GM18511 (cell line): ENCODE data around the gene NPAS4.
"Not testable (repeated sequence)": the region's sequence is repeated elsewhere in the genome, so short reads cannot be mapped to it uniquely, and the experiment has no call there.

ENCODE experiments used
- ATAC-seq: cut with Tn5 transposase; IDR thresholded peaks from one replicate; pipeline ENCODE4 v1.9.1; 2021; ENCODE audit warnings: mild to moderate bottlenecking, moderate library complexity; ENCODE audit not compliant: unreplicated experiment

The NPAS4 gene

GRCh38 chr11:66417000-66417399 is 3.8 kb upstream of the NPAS4 start:
- no peak for ATAC-seq

GRCh38 chr11:66418168-66418985 is 2.5 kb upstream of the NPAS4 start:
- no peak for ATAC-seq

GRCh38 chr11:66418986-66419308 is 1.9 kb upstream of the NPAS4 start:
- no peak for ATAC-seq

- no peak for ATAC-seq
Measured at GRCh38 chr11:66419825-66420224, 1.0 kb upstream of the NPAS4 start.

- no peak for ATAC-seq
Measured at GRCh38 chr11:66421492-66422205, 814 bp downstream of the NPAS4 start.

GRCh38 chr11:66426314-66426713 is 5.5 kb downstream of the NPAS4 start:
- ATAC-seq: no peak

GRCh38 chr11:66428933-66429332 is 8.1 kb downstream of the NPAS4 start:
- ATAC-seq: no peak

GRCh38 chr11:66429983-66430602 is 9.3 kb downstream of the NPAS4 start:
- no peak for ATAC-seq

GRCh38 chr11:66431287-66431686 is 10.5 kb downstream of the NPAS4 start:
- not testable (repeated sequence) for ATAC-seq

GRCh38 chr11:66431871-66432329 is 11.1 kb downstream of the NPAS4 start:
- ATAC-seq: not testable (repeated sequence)

- no peak for ATAC-seq
Measured at GRCh38 chr11:66432597-66432996, 11.8 kb downstream of the NPAS4 start.

GRCh38 chr11:66437979-66438503 is 17.2 kb downstream of the NPAS4 start:
- no peak for ATAC-seq

GRCh38 chr11:66438504-66439466 is 17.9 kb downstream of the NPAS4 start, which contains the start of gene MRPL11:
TSS of gene MRPL11 (minus strand) at chr11:66438848. CDS start at chr11:66438754, 94 bp downstream.
- ATAC-seq: peak; percentile 92

- ATAC-seq: not testable (repeated sequence)
Measured at GRCh38 chr11:66440101-66440939, 19.5 kb downstream of the NPAS4 start.

- ATAC-seq: not testable (repeated sequence)
Measured at GRCh38 chr11:66440940-66441282, 20.1 kb downstream of the NPAS4 start.

GRCh38 chr11:66443602-66444001 is 22.8 kb downstream of the NPAS4 start:
- ATAC-seq: no peak

GRCh38 chr11:66447012-66447411 is 26.2 kb downstream of the NPAS4 start:
- ATAC-seq: no peak

- ATAC-seq: no peak
Measured at GRCh38 chr11:66448523-66448922, 27.7 kb downstream of the NPAS4 start.

GRCh38 chr11:66450560-66450959 is 29.7 kb downstream of the NPAS4 start:
- ATAC-seq: no peak
